Fibroblast of pulmonary artery (primary cell): ENCODE data around the gene DVL3.
"Not testable (repeated sequence)": the region's sequence is repeated elsewhere in the genome, so short reads cannot be mapped to it uniquely, and the experiment has no call there.

Experiments
- DNase-seq: peaks from one replicate; pipeline ENCODE4 v3.0.0-alpha.2; 2010; ENCODE audit warnings: low read depth
- H3K4me3 ChIP-seq: replicated peaks from 2 replicates; pipeline ENCODE4 v1.5.1; 2011; ENCODE audit warnings: low read depth, mild to moderate bottlenecking, control low read depth, low read length, moderate library complexity
- TF ChIP-seq, protein P1 (sequence below): IDR thresholded peaks from 2 replicates; pipeline ENCODE4 v1.5.1; 2011; ENCODE audit warnings: mild to moderate bottlenecking, control low read depth, low read length, inconsistent platforms; ENCODE audit errors: missing control alignments

DVL3 gene

DNA sequence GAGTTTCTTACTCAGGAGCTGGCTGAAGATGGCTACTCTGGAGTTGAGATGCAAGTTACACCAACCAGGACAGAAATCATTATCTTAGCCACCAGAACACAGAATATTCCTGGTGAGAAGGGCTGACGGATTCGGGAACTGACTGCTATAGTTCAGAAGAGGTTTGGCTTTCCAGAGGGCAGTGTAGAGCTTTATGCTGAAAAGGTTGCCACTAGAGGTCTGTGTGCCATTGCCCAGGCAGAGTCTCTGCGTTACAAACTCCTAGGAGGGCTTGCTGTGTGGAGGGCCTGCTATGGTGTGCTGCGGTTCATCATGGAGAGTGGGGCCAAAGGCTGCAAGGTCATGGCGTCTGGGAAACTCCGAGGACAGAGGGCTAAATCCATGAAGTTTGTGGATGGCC, 5.4 kb upstream of the DVL3 start:
- TF ChIP-seq, protein P1, sequence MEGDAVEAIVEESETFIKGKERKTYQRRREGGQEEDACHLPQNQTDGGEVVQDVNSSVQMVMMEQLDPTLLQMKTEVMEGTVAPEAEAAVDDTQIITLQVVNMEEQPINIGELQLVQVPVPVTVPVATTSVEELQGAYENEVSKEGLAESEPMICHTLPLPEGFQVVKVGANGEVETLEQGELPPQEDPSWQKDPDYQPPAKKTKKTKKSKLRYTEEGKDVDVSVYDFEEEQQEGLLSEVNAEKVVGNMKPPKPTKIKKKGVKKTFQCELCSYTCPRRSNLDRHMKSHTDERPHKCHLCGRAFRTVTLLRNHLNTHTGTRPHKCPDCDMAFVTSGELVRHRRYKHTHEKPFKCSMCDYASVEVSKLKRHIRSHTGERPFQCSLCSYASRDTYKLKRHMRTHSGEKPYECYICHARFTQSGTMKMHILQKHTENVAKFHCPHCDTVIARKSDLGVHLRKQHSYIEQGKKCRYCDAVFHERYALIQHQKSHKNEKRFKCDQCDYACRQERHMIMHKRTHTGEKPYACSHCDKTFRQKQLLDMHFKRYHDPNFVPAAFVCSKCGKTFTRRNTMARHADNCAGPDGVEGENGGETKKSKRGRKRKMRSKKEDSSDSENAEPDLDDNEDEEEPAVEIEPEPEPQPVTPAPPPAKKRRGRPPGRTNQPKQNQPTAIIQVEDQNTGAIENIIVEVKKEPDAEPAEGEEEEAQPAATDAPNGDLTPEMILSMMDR, result peak; percentile 33
- peak; percentile 52 for DNase-seq
- not testable (repeated sequence) for H3K4me3 ChIP-seq

DNA sequence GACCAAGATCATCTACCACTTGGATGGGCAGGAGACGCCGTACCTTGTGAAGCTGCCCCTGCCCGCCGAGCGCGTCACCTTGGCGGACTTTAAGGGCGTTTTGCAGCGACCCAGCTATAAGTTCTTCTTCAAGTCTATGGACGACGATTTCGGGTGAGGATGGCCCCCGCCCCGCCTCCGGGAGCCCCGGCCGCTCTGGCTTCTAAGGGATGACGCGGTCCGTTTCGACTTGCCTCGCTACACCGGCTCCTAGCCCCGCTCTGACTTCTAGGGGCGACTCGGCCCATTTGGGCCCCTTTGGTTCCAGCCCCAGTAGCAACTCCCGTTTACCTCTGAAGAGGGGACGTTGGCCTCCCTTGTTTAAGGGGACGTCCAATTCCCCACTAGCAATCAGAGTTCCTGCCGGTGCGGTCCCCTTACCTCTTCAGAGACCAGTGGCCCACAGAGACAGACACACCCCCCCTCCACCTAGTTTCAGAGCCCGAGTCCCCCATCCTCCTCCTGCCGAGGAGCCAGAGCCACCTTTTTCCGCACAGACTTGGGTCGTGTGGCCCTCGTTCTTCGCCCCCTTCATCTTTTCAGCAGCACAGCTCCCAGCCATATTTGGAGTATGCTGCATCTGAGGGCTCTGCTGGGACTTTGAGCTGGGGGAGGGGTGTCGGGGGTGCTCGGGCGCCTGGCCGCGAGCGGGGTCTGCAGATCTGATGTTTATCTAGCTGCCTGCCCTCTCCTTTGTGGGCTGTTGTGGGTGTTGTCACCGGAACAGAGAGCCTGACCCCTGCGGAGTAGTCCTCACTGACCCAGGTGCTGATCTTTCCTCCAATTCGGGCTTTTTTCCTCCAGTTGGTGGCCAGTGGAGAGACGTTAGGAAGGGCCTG, 706 bp downstream of the DVL3 start:
- TF ChIP-seq, protein P1, result no peak
- no peak for DNase-seq
- H3K4me3 ChIP-seq, result peak overlapping the region; percentile 97

DNA sequence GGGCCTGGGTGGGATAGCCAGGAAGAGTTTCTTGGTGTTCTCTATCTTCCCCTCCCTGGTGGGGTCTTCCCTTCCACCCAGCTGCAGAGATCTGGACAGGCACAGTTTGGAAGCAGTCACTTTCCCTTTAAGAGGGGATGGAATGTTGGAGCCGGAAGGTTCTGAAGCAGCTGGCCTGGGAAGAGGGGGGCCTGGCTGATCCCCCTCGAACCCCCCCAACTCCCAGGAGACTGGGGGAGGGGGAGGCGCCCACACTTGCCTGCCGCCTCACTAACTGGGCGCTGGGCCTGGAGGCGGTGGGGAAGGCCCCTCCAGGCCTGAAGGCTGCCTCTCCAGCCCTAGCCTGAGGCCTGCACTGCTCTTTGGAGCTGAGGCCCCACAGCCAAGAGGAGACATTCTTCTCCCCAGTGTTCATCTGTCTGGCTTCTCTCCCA, 1.4 kb downstream of the DVL3 start:
- TF ChIP-seq, protein P1, result no peak
- DNase-seq, result peak; percentile 74
- H3K4me3 ChIP-seq, result peak overlapping the region; percentile 97

DNA sequence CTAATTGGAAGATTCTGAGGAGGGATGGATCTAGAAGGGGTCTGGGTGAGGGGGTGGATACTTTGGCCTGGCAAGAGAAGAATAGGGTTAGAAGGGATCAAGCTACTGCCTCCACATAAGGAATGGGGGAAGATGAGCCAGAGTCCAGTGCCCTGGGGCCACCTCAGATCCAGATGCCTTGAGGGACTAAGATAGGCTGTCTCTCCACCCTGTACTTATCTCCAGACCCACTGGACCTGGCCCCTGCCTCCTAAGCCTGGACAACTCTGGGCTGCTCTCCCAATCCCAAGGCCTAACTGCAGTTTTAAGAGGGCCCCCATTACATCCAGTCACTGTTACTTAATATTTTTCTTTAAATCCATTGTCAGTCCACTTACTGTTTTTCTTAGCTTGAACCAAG, 2.0 kb downstream of the DVL3 start:
- peak overlapping the region; percentile 97 for H3K4me3 ChIP-seq
- TF ChIP-seq, protein P1, result no peak
- DNase-seq, result no peak

DNA sequence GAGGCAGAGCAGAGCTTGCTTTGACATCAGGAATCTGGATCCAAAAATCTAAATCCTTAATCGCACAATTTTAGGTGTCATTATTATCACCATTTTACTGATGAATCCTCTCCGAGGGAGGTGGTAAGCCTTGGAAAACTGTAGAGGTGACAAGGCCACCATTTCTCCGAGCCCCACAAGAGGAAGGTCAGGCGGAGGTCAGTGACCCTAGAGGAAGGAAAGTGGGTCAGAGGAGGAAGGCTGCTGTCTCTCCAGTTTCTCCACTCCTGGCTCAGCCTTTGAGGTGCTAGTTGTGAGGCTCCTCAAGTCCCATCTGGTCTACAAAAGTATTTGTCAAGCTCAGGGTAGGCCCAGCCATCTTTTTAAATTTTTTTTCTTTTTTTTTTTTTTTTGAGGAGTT, 3.2 kb downstream of the DVL3 start:
- DNase-seq, result no peak
- H3K4me3 ChIP-seq, result no peak overlapping the region
- TF ChIP-seq, protein P1, result no peak

DNA sequence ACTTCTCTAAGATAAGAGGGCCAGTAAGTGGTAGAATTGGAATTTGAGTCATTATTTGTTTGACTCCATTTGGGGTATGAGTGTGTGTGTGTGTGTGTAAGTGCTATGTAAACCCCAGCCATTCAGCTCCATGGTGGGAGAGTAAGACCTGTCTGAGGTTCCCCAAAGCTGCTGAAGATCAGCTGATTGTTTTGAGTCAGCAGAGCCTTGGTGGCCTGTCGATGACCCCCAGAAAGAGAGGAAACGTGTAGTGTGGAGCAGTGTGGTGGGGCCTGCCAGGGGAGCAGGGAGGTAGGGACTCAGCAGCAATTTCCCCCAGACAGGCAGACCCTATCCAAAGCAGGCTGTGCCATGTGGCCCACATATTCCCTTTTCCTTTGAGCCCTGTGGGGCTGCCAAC, 5.3 kb downstream of the DVL3 start:
- H3K4me3 ChIP-seq, result no peak overlapping the region
- TF ChIP-seq, protein P1, result no peak
- peak; percentile 51 for DNase-seq

DNA sequence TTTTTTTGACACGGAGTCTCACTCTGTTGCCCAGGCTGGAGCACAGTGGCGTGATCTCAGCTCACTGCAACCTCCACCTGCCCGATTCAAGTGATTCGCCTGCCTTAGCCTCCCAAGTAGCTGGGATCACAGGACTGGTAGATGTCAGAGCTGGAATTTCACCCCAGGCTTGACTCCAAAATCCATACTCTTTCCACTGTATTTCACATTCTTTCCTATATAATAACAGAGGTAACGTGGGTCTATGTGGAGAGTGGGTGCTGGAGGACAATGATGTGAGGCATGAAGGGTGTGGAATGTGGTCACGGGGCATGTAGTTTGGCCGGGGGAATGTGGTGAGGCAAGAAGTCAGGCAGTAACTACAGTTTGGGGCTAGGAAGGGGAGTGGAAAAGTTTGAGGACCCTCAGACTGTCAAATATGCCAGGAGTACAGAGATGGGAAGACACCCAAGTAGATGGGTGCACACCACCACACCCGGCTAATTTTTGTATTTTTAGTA, 7.4 kb downstream of the DVL3 start:
- not testable (repeated sequence) for DNase-seq, H3K4me3 ChIP-seq
